Measurements from ENCODE around the gene FBL.

DNA sequence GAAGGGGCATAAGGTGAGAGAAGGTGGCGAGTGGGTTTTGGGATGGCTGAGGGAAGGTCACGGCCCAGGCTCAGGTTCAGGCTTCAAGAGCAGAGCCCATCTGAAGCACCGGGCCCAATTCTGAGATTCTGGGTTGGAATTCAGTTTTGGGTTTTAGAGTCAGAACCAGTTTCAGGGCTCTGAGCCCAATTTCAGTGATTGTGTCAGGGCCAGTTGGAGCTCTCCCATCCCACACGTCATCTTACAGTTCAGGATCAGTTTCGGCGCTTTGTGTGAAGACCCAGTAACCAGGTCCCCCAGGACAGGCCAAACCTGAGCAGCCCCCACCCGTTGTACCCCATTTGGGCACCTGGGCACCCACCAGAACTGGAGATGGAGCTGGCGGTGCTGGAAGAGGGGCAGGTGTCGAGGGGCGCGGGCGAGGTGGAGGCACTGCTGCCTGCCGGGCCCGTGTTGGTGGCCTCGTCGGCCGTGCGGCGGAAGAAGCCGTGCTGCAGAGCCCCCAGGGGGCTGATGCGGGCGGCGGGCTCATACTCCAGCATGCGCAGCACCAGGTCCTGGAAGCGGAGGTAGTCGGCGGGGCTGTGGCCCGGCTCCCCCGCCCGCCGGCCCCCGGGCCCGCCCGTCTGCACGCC lies 19.8 kb downstream of the FBL start:
- TF ChIP-seq, protein P1, sequence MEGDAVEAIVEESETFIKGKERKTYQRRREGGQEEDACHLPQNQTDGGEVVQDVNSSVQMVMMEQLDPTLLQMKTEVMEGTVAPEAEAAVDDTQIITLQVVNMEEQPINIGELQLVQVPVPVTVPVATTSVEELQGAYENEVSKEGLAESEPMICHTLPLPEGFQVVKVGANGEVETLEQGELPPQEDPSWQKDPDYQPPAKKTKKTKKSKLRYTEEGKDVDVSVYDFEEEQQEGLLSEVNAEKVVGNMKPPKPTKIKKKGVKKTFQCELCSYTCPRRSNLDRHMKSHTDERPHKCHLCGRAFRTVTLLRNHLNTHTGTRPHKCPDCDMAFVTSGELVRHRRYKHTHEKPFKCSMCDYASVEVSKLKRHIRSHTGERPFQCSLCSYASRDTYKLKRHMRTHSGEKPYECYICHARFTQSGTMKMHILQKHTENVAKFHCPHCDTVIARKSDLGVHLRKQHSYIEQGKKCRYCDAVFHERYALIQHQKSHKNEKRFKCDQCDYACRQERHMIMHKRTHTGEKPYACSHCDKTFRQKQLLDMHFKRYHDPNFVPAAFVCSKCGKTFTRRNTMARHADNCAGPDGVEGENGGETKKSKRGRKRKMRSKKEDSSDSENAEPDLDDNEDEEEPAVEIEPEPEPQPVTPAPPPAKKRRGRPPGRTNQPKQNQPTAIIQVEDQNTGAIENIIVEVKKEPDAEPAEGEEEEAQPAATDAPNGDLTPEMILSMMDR (IDR thresholded peaks at IDR 0.05; ENCODE audit: control extremely low read depth in 1 of 3, insufficient read depth in 1 of 3, low read depth in 1 of 3, low read length in 3 of 3) = no peak
- TF ChIP-seq, protein P2, sequence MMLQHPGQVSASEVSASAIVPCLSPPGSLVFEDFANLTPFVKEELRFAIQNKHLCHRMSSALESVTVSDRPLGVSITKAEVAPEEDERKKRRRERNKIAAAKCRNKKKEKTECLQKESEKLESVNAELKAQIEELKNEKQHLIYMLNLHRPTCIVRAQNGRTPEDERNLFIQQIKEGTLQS (IDR thresholded peaks at IDR 0.05; ENCODE audit: insufficient read depth, low read depth, low read length) = no peak
- TF ChIP-seq TEAD4 (IDR thresholded peaks at IDR 0.05; ENCODE audit: low read depth, low read length) = no peak
- no peak for TF ChIP-seq EGR1 (IDR thresholded peaks at IDR 0.05; ENCODE audit: borderline replicate concordance, low read depth, low read length)
- no peak for TF ChIP-seq EP300 (IDR thresholded peaks at IDR 0.05; ENCODE audit: borderline replicate concordance in 1 of 2, low read depth in 2 of 2, low read length in 2 of 2)
- no peak for TF ChIP-seq POLR2AphosphoS5 (IDR thresholded peaks at IDR 0.05; ENCODE audit: low read depth, low read length)
